B cell (primary cell): ENCODE results near the gene PTPRN2.

Experiments used
- CTCF ChIP-seq: fragments of 200-600 bp; IDR thresholded peaks from one replicate; pipeline ENCODE4 v1.8.0; 2022; ENCODE audit warnings: antibody characterized with exemption, mild to moderate bottlenecking
- EZH2 ChIP-seq: IDR thresholded peaks from 2 replicates; pipeline ENCODE4 v1.6.1; 2012; ENCODE audit warnings: borderline replicate concordance, low read depth, mild to moderate bottlenecking, moderate library complexity, low read length; ENCODE audit not compliant: insufficient read depth, poor library complexity, severe bottlenecking

GRCh38 chr7:157683747-157684156, 903.9 kb downstream of the PTPRN2 start:
- no peak for TF ChIP-seq CTCF
- no peak for TF ChIP-seq EZH2
